H9 (cell line): ENCODE results near the gene TFCP2. TPM values are rescaled to one million over a fixed set of nuclear protein-coding genes. Genes with fewer than 3 reads are reported as not detected.

Experiments used
- DNase-seq: peaks from one replicate; pipeline ENCODE4 v3.0.0-alpha.2; 2017
- H2AFZ ChIP-seq: one replicate; pipeline ENCODE4 v1.6.1; 2013; ENCODE audit warnings: mild to moderate bottlenecking, low read length, control low read depth, moderate library complexity
- H2AK5ac ChIP-seq: 2 replicates; pipeline ENCODE4 v1.6.1; 2013; ENCODE audit warnings: low read length, control low read depth, mixed read lengths; ENCODE audit not compliant: insufficient read length
- H2BK120ac ChIP-seq: one replicate; pipeline ENCODE4 v1.6.1; 2013; ENCODE audit warnings: low read depth, mild to moderate bottlenecking, low read length, control low read depth, inconsistent platforms; ENCODE audit not compliant: poor library complexity, severe bottlenecking
- H2BK12ac ChIP-seq: 2 replicates; pipeline ENCODE4 v1.6.1; 2013; ENCODE audit warnings: low read length, control low read depth, mixed read lengths, low read depth; ENCODE audit not compliant: insufficient read length
- H2BK15ac ChIP-seq: 2 replicates; pipeline ENCODE4 v1.6.1; 2013; ENCODE audit warnings: low read depth, low read length, control low read depth
- H2BK20ac ChIP-seq: one replicate; pipeline ENCODE4 v1.6.1; 2013; ENCODE audit warnings: low read depth, mild to moderate bottlenecking, low read length, control low read depth, inconsistent platforms; ENCODE audit not compliant: poor library complexity, severe bottlenecking
- H2BK5ac ChIP-seq: 2 replicates; pipeline ENCODE4 v1.6.1; 2013; ENCODE audit warnings: low read length, control low read depth, mixed read lengths; ENCODE audit not compliant: insufficient read length
- H3K14ac ChIP-seq: 2 replicates; pipeline ENCODE4 v1.6.1; 2013; ENCODE audit warnings: low read length, control low read depth; ENCODE audit not compliant: insufficient read depth
- H3K18ac ChIP-seq: 2 replicates; pipeline ENCODE4 v1.6.1; 2013; ENCODE audit warnings: low read depth, mild to moderate bottlenecking, mixed read lengths, low read length, control low read depth; ENCODE audit not compliant: insufficient read length
- H3K23ac ChIP-seq: 2 replicates; pipeline ENCODE4 v1.6.1; 2013; ENCODE audit warnings: low read length, control low read depth, mixed read lengths, low read depth; ENCODE audit not compliant: insufficient read length
- H3K23me2 ChIP-seq: 2 replicates; pipeline ENCODE4 v1.6.1; 2013; ENCODE audit warnings: low read depth, mild to moderate bottlenecking, mixed read lengths, low read length, control low read depth; ENCODE audit not compliant: insufficient read length, poor library complexity, severe bottlenecking
- H3K27ac ChIP-seq: 2 replicates; pipeline ENCODE4 v1.5.1; 2013; ENCODE audit warnings: low read length, control low read depth, mixed read lengths, low read depth; ENCODE audit not compliant: insufficient read length
- H3K27me3 ChIP-seq: 2 replicates; pipeline ENCODE4 v1.6.1; 2013; ENCODE audit warnings: low read length, control low read depth, inconsistent platforms; ENCODE audit not compliant: insufficient read depth
- H3K4ac ChIP-seq: 2 replicates; pipeline ENCODE4 v1.6.1; 2013; ENCODE audit warnings: low read depth, mild to moderate bottlenecking, control low read depth, inconsistent platforms, low read length, moderate library complexity
- H3K4me1 ChIP-seq: 2 replicates; pipeline ENCODE4 v1.6.1; 2013; ENCODE audit warnings: low read length, control low read depth, inconsistent platforms; ENCODE audit not compliant: insufficient read depth
- H3K4me2 ChIP-seq: 2 replicates; pipeline ENCODE4 v1.6.1; 2013; ENCODE audit warnings: low read length, control low read depth, mixed read lengths; ENCODE audit not compliant: insufficient read length, insufficient read depth
- H3K56ac ChIP-seq: 2 replicates; pipeline ENCODE4 v1.6.1; 2013; ENCODE audit warnings: low read depth, mild to moderate bottlenecking, mixed read lengths, low read length, control low read depth; ENCODE audit not compliant: insufficient read length
- H3K79me1 ChIP-seq: 2 replicates; pipeline ENCODE4 v1.6.1; 2013; ENCODE audit warnings: low read depth, mild to moderate bottlenecking, moderate library complexity, low read length, control low read depth, inconsistent platforms; ENCODE audit not compliant: insufficient read depth, poor library complexity, severe bottlenecking
- H3K79me2 ChIP-seq: 2 replicates; pipeline ENCODE4 v1.6.1; 2013; ENCODE audit warnings: low read length, control low read depth, inconsistent platforms; ENCODE audit not compliant: insufficient read depth
- H3K9ac ChIP-seq: 2 replicates; pipeline ENCODE4 v1.6.1; 2013; ENCODE audit warnings: low read length, control low read depth, mixed read lengths; ENCODE audit not compliant: insufficient read length; ENCODE audit errors: extremely low read depth
- H3K9me3 ChIP-seq: one replicate; pipeline ENCODE4 v1.6.1; 2013; ENCODE audit warnings: low read depth, low read length, inconsistent platforms; ENCODE audit not compliant: control insufficient read depth
- H3T11ph ChIP-seq: one replicate; pipeline ENCODE4 v1.6.1; 2013; ENCODE audit warnings: mild to moderate bottlenecking, low read length, control low read depth, inconsistent platforms
- H4K20me1 ChIP-seq: one replicate; pipeline ENCODE4 v1.6.1; 2013; ENCODE audit not compliant: control insufficient read depth, insufficient read length, insufficient read depth
- H4K5ac ChIP-seq: 2 replicates; pipeline ENCODE4 v1.6.1; 2013; ENCODE audit warnings: low read depth, mild to moderate bottlenecking, mixed read lengths, low read length, control low read depth; ENCODE audit not compliant: insufficient read length
- H4K8ac ChIP-seq: replicated peaks from 2 replicates; pipeline ENCODE4 v1.6.1; 2013; ENCODE audit warnings: low read length, control low read depth, mixed read lengths, low read depth; ENCODE audit not compliant: insufficient read length
- H4K91ac ChIP-seq: 2 replicates; pipeline ENCODE4 v1.6.1; 2013; ENCODE audit warnings: low read depth, mild to moderate bottlenecking, moderate library complexity, mixed read lengths, low read length, control low read depth; ENCODE audit not compliant: insufficient read length
- H3K27ac Mint-ChIP-seq, 3 experiments: 2 replicates in 2 of 3; 3 replicates in 1 of 3; pipeline ENCODE4 v1.8.0; 2020 to 2021; ENCODE audit warnings: mixed read lengths in 3 of 3, mild to moderate bottlenecking in 1 of 3, moderate library complexity in 1 of 3
- H3K27me3 Mint-ChIP-seq: 2 replicates; pipeline ENCODE4 v1.8.0; 2021; ENCODE audit warnings: low read depth, mild to moderate bottlenecking, moderate library complexity, mixed read lengths
- H3K36me3 Mint-ChIP-seq, 3 experiments: 2 replicates in 2 of 3; 3 replicates in 1 of 3; pipeline ENCODE4 v1.8.0; 2020 to 2021; ENCODE audit warnings: low read depth in 3 of 3, mixed read lengths in 3 of 3; ENCODE audit not compliant: insufficient read depth in 1 of 3
- H3K4me1 Mint-ChIP-seq, 2 experiments: 2 replicates each; pipeline ENCODE4 v1.8.0; 2020; ENCODE audit warnings: mixed read lengths in 2 of 2
- H3K4me3 Mint-ChIP-seq, 2 experiments: 2 replicates in 1 of 2; 3 replicates in 1 of 2; pipeline ENCODE4 v1.8.0; 2020 to 2021; ENCODE audit warnings: mild to moderate bottlenecking in 2 of 2, mixed read lengths in 2 of 2, moderate library complexity in 1 of 2
- H3K9me3 Mint-ChIP-seq, 2 experiments: 2 replicates in 1 of 2; 3 replicates in 1 of 2; pipeline ENCODE4 v1.8.0; 2020; ENCODE audit warnings: mild to moderate bottlenecking in 2 of 2, mixed read lengths in 2 of 2, moderate library complexity in 1 of 2
- CTCF ChIP-seq: fragments of 200-600 bp; sonication (generic); conservative IDR thresholded peaks from 3 replicates; pipeline ENCODE4 v1.8.0; 2021; ENCODE audit warnings: antibody characterized with exemption, mild to moderate bottlenecking
- WGBS: extraction: QIAGEN DNeasy Blood & Tissue Kit; methylation state at CpG from one replicate; pipeline ENCODE4 v1.1.7; 2013; ENCODE audit warnings: missing lambda C conversion rate, low lambda C conversion rate, mixed read lengths; ENCODE audit not compliant: insufficient read length; ENCODE audit errors: extremely low coverage; 5-methylcytosine and 5-hydroxymethylcytosine counted together
- total RNA-seq: library from RNA; stranded (reverse); gene quantifications from 2 replicates; pipeline ENCODE4 v1.2.1, GENCODE V29; 2021

Gene TFCP2
- total RNA-seq, 1 experiment from 2014 or later = 27.1 TPM

GRCh38 chr12:51152953-51153352 is 20.0 kb downstream of the TFCP2 start:
- no peak overlapping the region for H3K4me2 ChIP-seq
- H3K4ac ChIP-seq = no peak overlapping the region
- H2BK15ac ChIP-seq = no peak overlapping the region
- H2BK120ac ChIP-seq = no peak overlapping the region
- H3K56ac ChIP-seq = no peak overlapping the region
- H3K4me1 ChIP-seq = no peaks in the 10 kb centered on the region
- no peak for DNase-seq
- H3K36me3 Mint-ChIP-seq = peaks cover 0 to 4% (median 0%) of the 10 kb centered on the region in 3 experiments; a peak in 1 of 7 replicates
- H4K20me1 ChIP-seq = no peaks in the 10 kb centered on the region
- H3K27ac Mint-ChIP-seq = no peak overlapping the region
- peaks cover 3% of the 10 kb centered on the region for H3K79me2 ChIP-seq
- no peak overlapping the region for H2BK12ac ChIP-seq
- H2BK5ac ChIP-seq = no peak overlapping the region
- H4K91ac ChIP-seq = no peak overlapping the region
- H3K9me3 Mint-ChIP-seq = no peaks in the 10 kb centered on the region
- no peak overlapping the region for H3K27ac ChIP-seq
- no peaks in the 10 kb centered on the region for H3K79me1 ChIP-seq
- no peaks in the 10 kb centered on the region for H3K27me3 Mint-ChIP-seq
- H4K5ac ChIP-seq = no peak overlapping the region
- H3K4me1 Mint-ChIP-seq = peaks cover 13 to 14% of the 10 kb centered on the region in 2 experiments
- no peaks in the 10 kb centered on the region for H3K27me3 ChIP-seq
- no peak overlapping the region for H2AK5ac ChIP-seq
- no peaks in the 10 kb centered on the region for H3K9me3 ChIP-seq
- H3K14ac ChIP-seq = no peak overlapping the region
- H3K18ac ChIP-seq = no peak overlapping the region
- no peak overlapping the region for H4K8ac ChIP-seq
- no peak for TF ChIP-seq CTCF
- H3K4me3 Mint-ChIP-seq = no peak overlapping the region
- H3T11ph ChIP-seq = no peak overlapping the region
- no peak overlapping the region for H2BK20ac ChIP-seq
- H3K9ac ChIP-seq = no peak overlapping the region
- H3K23ac ChIP-seq = no peak overlapping the region
- no peak overlapping the region for H2AFZ ChIP-seq
- no peaks in the 10 kb centered on the region for H3K23me2 ChIP-seq
- no CpG with 5 or more reads among the region's 1 CpG for WGBS
